8988T (cell line): ENCODE measurements around the gene RAB22A.
A peak's percentile ranks its signal among the peaks of the same experiment; 100 is the strongest.

Experiments used
- DNase-seq: peaks from one replicate; pipeline ENCODE4 v3.0.0; 2011

Gene RAB22A

GRCh38 chr20:58305061-58305460 is 4.5 kb upstream of the RAB22A start:
- no peak for DNase-seq

- no peak for DNase-seq
Observed at GRCh38 chr20:58306421-58307261, 2.9 kb upstream of the RAB22A start.

GRCh38 chr20:58307270-58307669 is 2.2 kb upstream of the RAB22A start:
- DNase-seq = no peak

GRCh38 chr20:58308290-58308679 is 1.2 kb upstream of the RAB22A start:
- DNase-seq = no peak

- DNase-seq = peak; percentile 47
Observed at GRCh38 chr20:58308680-58309527, 611 bp upstream of the RAB22A start.

GRCh38 chr20:58310291-58310782 is 822 bp downstream of the RAB22A start:
- DNase-seq = no peak

GRCh38 chr20:58312836-58313235 is 3.3 kb downstream of the RAB22A start:
- DNase-seq = no peak

- DNase-seq = no peak
Observed at GRCh38 chr20:58313396-58313795, 3.9 kb downstream of the RAB22A start.

- DNase-seq = no peak
Observed at GRCh38 chr20:58321205-58321604, 11.7 kb downstream of the RAB22A start.

- no peak for DNase-seq
Observed at GRCh38 chr20:58322083-58322482, 12.6 kb downstream of the RAB22A start.

- no peak for DNase-seq
Observed at GRCh38 chr20:58325912-58326311, 16.4 kb downstream of the RAB22A start.

GRCh38 chr20:58327211-58327610 is 17.7 kb downstream of the RAB22A start:
- DNase-seq = no peak

- DNase-seq = no peak
Observed at GRCh38 chr20:58328836-58329235, 19.3 kb downstream of the RAB22A start.

GRCh38 chr20:58329711-58330110 is 20.2 kb downstream of the RAB22A start:
- DNase-seq = no peak

GRCh38 chr20:58330249-58330648 is 20.7 kb downstream of the RAB22A start:
- no peak for DNase-seq

GRCh38 chr20:58330687-58331086 is 21.2 kb downstream of the RAB22A start:
- DNase-seq = no peak

- DNase-seq = no peak
Observed at GRCh38 chr20:58331961-58332551, 22.5 kb downstream of the RAB22A start.

- DNase-seq = no peak
Observed at GRCh38 chr20:58339741-58340140, 30.2 kb downstream of the RAB22A start.

- DNase-seq = no peak
Observed at GRCh38 chr20:58340151-58340550, 30.6 kb downstream of the RAB22A start.

GRCh38 chr20:58340853-58341252 is 31.3 kb downstream of the RAB22A start:
- no peak for DNase-seq

GRCh38 chr20:58342104-58342945 is 32.8 kb downstream of the RAB22A start:
- DNase-seq = peak; percentile 40

- no peak for DNase-seq
Observed at GRCh38 chr20:58344741-58345140, 35.2 kb downstream of the RAB22A start.

- DNase-seq = no peak
Observed at GRCh38 chr20:58349570-58349969, 40.1 kb downstream of the RAB22A start.
